G401 (cell line): ENCODE results near the gene CTBP1. TPM values are rescaled to one million over a fixed set of nuclear protein-coding genes. Genes with fewer than 3 reads are reported as not detected.

Experiments
- DNase-seq: peaks from one replicate; pipeline ENCODE4 v3.0.0-alpha.2; 2015; ENCODE audit warnings: low spot score
- in situ Hi-C: cut with HindIII; loops from 2 replicates; pipeline ENCODE4 v1.10.0; 2016; ENCODE audit warnings: low sequenced_read_pairs, mixed read lengths
- total RNA-seq: library from RNA; depleted of rRNA; stranded (reverse); fragments of >200 nt; shearing (Covaris generic); gene quantifications from 2 replicates; pipeline ENCODE4 v1.2.3, GENCODE V29; 2014

CTBP1 gene
- total RNA-seq, 1 experiment from 2014 or later: 287 TPM

GRCh38 chr4:1285790-1286553 is 37.0 kb upstream of the CTBP1 start:
- in situ Hi-C loops: no loop called here
- DNase-seq: no peak

DNA sequence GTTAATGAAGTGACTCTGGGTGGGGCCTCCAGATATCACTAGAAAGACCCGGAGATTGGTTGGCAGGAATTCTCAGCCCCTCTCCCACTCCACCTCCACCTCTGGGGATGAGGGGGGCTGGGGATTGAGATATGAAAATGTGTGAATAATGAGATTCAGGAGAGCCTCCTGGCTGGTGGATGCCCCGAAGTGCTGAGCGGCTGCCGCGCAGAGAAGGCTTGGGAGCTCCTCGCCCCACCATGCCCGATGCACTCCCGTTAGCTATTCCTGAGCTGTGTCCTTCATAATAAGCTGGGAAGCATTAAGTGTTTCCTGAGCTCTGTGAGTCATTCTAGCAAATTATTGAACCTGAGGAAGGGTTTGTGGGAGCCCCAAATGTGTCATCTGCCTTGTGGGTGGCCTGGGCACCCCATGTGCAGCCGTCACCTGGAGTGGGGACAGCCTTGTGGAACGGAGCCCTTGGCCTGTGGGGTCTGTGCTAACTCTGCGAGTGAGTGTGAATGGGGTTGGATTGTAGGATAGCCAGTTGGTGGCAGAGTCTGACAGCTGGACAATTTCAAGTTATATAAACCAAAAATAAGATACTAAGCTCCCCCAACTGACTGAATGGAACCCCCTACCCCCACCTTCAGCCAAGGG is 36.3 kb upstream of the CTBP1 start:
- in situ Hi-C loops: no loop called here
- DNase-seq: no peak

DNA sequence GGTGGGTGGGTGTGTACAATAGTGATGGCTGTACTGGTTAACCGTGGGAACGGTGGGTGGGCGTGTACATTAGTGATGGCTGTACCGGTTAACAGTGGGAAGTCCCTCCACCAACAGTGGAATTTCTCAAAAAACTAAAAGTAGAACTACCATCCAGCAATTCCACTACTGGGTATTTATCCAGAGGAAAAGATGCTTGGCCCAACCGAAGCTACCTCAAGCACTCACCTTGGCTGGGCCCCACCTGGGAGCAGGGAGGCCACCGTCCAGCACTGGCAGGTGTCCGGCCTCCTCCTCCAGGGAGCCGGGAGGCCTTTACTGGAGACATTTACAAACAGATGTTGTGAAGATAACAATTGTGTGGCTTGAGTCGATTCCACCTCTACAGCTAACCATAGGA is 34.8 kb upstream of the CTBP1 start:
- in situ Hi-C loops: no loop called here
- no peak for DNase-seq

GRCh38 chr4:1279253-1279652 is 30.3 kb upstream of the CTBP1 start:
- DNase-seq: no peak
- in situ Hi-C loops: no loop called here

- in situ Hi-C loops: no loop called here
- no peak for DNase-seq
Measured at GRCh38 chr4:1277667-1278665, 29.0 kb upstream of the CTBP1 start.

DNA sequence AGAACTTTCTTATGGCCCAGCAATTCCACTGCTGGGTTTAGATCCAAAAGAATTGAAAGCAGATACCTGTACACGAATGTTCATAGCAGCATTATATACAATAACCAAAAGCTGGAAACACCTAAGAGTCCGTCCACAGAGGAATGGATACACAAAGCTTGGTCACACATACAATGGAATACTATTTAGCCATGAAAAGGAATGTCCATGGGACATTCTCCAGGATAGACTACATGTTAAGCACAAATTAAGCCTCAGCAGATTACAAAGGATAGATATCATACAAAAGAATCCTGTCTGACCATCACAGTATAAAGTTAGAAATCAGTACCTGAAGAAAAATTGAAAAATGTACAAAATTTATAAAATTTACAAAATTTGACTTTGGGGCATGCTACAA is 28.1 kb upstream of the CTBP1 start:
- no peak for DNase-seq
- in situ Hi-C loops: no loop called here

DNA sequence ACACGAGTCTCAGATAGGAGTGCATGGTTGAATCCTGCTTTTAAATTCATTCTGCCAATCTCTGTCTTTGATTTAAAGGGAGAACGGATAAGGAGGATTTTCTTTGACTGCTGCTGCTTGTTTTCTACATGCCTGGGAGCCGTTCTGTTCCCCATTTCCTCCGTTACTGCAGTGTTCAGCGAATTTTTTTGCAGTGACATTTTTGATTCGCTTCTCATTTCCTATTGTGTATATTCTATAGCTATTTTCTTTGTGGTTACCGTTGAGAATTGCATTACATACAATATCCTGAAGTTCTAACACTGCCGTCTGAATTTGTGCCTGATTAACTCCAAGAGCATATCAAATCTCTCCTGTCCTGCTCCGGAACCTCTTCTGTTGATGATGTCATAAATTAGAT is 25.9 kb upstream of the CTBP1 start:
- DNase-seq: no peak
- in situ Hi-C loops: no loop called here

GRCh38 chr4:1271686-1272085 is 22.8 kb upstream of the CTBP1 start:
- no peak for DNase-seq
- in situ Hi-C loops: no loop called here

DNA sequence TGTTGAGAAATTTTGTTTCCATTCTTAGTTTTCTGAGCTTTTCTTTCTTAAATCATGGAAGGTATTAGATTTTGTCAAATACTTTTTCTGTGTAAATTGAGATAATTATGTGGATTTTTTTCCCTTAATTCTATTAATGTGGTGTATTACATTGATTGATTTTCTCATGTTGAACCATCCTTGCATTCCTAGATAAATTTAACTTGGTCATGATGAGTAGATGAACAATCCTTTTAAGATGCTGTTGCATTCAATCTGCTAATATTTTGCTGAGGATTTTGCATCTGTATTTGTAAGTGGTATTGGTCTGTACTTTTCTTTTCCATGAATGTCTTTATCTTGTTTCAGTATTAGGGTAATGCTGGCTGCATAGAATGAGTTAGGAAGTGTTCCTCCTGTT is 20.3 kb upstream of the CTBP1 start:
- DNase-seq: no peak
- in situ Hi-C loops: no loop called here

- in situ Hi-C loops: no loop called here
- no peak for DNase-seq
Measured at GRCh38 chr4:1266881-1267763, 18.2 kb upstream of the CTBP1 start.

DNA sequence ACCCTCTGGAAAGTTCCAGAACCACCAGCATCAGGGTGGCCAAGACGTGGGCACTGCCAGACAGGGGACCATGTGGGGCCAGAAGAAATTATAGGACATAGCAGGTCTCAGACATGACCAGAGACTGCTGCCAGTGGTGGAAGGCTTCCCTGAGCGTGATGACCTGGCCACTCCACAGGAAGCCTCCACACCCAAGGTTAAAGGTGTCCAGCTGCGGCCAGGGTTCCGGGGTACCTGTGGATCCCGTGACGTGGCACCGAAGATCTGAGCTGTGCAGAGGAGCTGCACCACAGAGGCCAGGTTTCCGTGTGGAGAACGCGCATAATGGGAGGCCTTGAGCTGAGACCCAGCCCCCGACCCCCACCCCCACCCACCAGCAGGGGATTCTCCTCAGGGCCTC is 16.4 kb upstream of the CTBP1 start:
- no peak for DNase-seq
- in situ Hi-C loops: no loop called here

- in situ Hi-C loops: no loop called here
- DNase-seq: no peak
Measured at GRCh38 chr4:1264942-1265341, 16.0 kb upstream of the CTBP1 start.

- in situ Hi-C loops: no loop called here
- no peak for DNase-seq
Measured at GRCh38 chr4:1261107-1261928, 12.4 kb upstream of the CTBP1 start.

DNA sequence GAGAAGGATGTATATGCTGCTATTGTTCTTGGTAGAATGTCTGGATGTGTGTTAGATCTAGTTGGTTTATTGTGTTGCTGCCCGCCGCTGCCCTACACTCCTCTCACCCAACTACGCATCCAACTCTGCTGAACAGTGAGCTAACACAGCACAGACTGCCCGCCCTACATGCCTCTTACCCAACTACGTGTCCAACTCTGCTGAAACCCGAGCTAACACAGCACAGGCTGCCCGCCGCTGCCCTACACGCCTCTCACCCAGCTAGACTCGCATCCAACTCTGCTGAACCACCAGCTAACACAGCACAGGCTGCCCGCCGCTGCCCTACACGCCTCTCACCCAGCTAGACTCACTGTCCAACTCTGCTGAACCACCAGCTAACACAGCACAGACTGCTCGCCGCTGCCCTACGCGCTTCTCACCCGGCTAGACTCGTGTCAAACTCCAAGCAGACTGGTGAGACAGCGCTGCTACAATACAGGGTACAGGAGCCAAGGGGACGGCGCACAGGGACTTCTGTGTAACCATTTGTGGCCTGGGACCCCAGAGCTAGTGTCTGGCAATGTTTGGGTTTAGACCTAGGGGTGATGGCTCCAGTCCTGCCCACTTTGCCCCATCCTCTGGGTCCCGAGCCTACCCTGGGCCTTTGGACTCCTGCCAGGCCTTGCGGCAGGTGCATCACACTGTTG is 11.6 kb upstream of the CTBP1 start:
- in situ Hi-C loops: no loop called here
- no peak for DNase-seq

- in situ Hi-C loops: no loop called here
- DNase-seq: no peak
Measured at GRCh38 chr4:1259966-1260365, 11.0 kb upstream of the CTBP1 start.

- in situ Hi-C loops: no loop called here
- DNase-seq: no peak
Measured at GRCh38 chr4:1258457-1258856, 9.5 kb upstream of the CTBP1 start.

DNA sequence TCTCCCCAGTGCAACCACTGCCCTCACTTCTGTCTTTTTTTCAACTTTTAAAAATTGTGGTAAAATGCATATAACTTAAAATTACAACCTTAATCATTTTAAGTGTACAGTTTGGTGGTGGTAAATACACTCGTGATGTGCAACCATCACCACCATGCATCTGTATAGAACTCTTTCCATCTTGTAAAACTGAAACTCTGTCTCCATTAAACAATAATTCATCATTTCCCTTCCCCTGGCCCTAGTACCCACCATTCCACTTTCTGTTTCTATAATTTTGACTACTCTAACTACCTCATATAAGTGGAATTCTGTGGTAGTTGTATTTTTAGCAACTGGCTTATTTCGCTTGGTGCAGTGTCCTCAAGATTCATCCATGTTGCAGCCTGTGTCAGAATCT is 6.8 kb upstream of the CTBP1 start:
- in situ Hi-C loops: no loop called here
- DNase-seq: no peak

DNA sequence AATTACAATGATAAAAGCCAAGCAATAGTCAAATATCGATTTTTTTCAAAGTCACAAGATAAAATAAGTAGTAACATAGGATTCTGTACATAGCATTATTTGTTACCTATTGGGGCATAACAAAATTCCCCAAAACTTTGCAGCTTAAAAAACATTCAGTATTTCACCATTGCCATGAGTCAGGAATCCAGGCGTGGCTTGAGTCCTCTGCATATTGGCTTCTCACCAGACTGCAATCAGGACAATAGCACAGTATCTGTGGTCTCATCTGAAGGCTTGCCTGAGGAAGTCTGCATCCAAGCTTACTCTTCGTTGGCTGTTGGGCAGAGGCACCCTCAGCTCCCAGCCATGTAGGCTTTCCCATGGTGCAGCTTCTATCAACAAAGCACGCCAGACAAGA is 6.2 kb upstream of the CTBP1 start:
- in situ Hi-C loops: no loop called here
- no peak for DNase-seq
